ENCODE data around the gene MARK4. TPM values are rescaled to one million over a fixed set of nuclear protein-coding genes. Genes with fewer than 3 reads are reported as not detected.

MARK4 gene
- total RNA-seq, 2 donors from 2014 or later = 24.3 to 120 TPM

GRCh38 chr19:45217957-45218334, 33.1 kb upstream of the MARK4 start:
- intact Hi-C loops (cut with DNase I) = no loop called here
- Histone ChIP-seq H3K9me3 (no peaks in the 10 kb centered on the region), H3K27me3 (replicated peaks; ENCODE audit: insufficient read depth) (no peaks in the 10 kb centered on the region), H3K27ac (no peak overlapping the region), H3K36me3 (no peaks in the 10 kb centered on the region), H3K4me3 (no peak overlapping the region), H3K4me1 (replicated peaks) (no peaks in the 10 kb centered on the region)
- WGBS = 50% methylated on average over 14 of the region's 14 CpGs
- TF ChIP-seq POLR2AphosphoS5 (IDR thresholded peaks at IDR 0.05) = no peak
- TF ChIP-seq, protein P1, sequence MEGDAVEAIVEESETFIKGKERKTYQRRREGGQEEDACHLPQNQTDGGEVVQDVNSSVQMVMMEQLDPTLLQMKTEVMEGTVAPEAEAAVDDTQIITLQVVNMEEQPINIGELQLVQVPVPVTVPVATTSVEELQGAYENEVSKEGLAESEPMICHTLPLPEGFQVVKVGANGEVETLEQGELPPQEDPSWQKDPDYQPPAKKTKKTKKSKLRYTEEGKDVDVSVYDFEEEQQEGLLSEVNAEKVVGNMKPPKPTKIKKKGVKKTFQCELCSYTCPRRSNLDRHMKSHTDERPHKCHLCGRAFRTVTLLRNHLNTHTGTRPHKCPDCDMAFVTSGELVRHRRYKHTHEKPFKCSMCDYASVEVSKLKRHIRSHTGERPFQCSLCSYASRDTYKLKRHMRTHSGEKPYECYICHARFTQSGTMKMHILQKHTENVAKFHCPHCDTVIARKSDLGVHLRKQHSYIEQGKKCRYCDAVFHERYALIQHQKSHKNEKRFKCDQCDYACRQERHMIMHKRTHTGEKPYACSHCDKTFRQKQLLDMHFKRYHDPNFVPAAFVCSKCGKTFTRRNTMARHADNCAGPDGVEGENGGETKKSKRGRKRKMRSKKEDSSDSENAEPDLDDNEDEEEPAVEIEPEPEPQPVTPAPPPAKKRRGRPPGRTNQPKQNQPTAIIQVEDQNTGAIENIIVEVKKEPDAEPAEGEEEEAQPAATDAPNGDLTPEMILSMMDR (IDR thresholded peaks at IDR 0.05) = no peak
- no peak for TF ChIP-seq POLR2A (IDR thresholded peaks at IDR 0.05)
- no peak for DNase-seq (ENCODE audit: low spot score)

- no peaks in the 10 kb centered on the region for H3K4me1 ChIP-seq (replicated peaks)
- TF ChIP-seq, protein P1 (IDR thresholded peaks at IDR 0.05) = no peak
- TF ChIP-seq POLR2AphosphoS5 (IDR thresholded peaks at IDR 0.05) (no peak), POLR2A (IDR thresholded peaks at IDR 0.05) (no peak)
- H3K27me3 ChIP-seq (replicated peaks; ENCODE audit: insufficient read depth) = no peaks in the 10 kb centered on the region
- H3K27ac ChIP-seq = no peak overlapping the region
- H3K9me3 ChIP-seq = no peaks in the 10 kb centered on the region
- WGBS = 57% methylated on average over 4 of the region's 4 CpGs
- intact Hi-C loops (cut with DNase I) = no loop called here
- DNase-seq (ENCODE audit: low spot score) = no peak
- H3K36me3 ChIP-seq = no peaks in the 10 kb centered on the region
- H3K4me3 ChIP-seq = no peak overlapping the region
Observed at GRCh38 chr19:45218426-45218825, 32.6 kb upstream of the MARK4 start.

DNA sequence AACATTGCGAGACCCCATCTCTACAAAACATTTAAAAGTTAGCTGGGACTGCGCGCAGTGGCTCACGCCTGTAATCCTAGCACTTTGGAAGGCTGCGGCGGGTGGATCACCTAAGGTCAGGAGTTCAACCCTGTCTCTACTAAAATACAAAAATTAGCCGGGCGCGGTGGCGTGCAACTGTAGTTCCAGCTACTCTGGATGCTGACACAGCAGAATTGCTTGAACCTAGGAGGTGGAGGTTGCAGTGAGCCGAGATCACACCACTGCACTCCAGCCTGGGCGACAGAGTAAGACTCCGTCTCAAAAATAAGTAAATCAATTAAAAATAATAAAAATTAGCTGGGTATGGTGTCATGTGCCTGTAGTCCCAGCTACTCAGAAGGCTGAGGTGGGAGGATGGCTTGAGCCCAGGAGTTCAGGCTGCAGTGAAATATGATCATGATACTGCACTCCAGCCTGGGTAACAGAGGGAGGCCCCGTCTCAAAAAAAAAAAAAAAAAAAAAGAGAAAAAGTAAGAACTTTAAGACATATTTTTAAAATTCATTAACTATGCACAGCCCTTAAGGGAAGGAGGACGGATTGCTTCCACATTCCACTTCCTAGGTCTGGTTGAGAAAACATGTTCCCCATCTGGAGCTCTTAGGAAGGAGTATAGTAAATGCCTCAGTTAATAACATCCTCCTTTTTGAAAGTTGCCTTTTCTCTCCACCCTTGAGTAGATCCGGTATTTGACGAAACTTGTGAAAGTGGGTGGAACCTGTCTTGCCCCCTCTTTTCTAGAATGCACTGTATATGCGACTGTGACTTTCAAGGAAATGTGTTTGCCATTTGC, 31.9 kb upstream of the MARK4 start:
- 67% methylated on average over 18 of the region's 18 CpGs for WGBS
- no peaks in the 10 kb centered on the region for H3K4me1 ChIP-seq (replicated peaks)
- TF ChIP-seq, protein P1 (IDR thresholded peaks at IDR 0.05) = no peak
- TF ChIP-seq POLR2A (IDR thresholded peaks at IDR 0.05) = no peak
- TF ChIP-seq POLR2AphosphoS5 (IDR thresholded peaks at IDR 0.05) = no peak
- H3K27ac ChIP-seq = no peak overlapping the region
- no peak overlapping the region for H3K4me3 ChIP-seq
- no peaks in the 10 kb centered on the region for H3K27me3 ChIP-seq (replicated peaks; ENCODE audit: insufficient read depth)
- intact Hi-C loops (cut with DNase I) = no loop called here
- no peaks in the 10 kb centered on the region for H3K36me3 ChIP-seq
- no peak for DNase-seq (ENCODE audit: low spot score)
- no peaks in the 10 kb centered on the region for H3K9me3 ChIP-seq

GRCh38 chr19:45222724-45223123, 28.3 kb upstream of the MARK4 start:
- Histone ChIP-seq H3K27ac (no peak overlapping the region), H3K4me3 (no peak overlapping the region), H3K27me3 (replicated peaks; ENCODE audit: insufficient read depth) (no peaks in the 10 kb centered on the region), H3K4me1 (replicated peaks) (no peaks in the 10 kb centered on the region), H3K9me3 (no peaks in the 10 kb centered on the region), H3K36me3 (no peaks in the 10 kb centered on the region)
- WGBS = 74% methylated on average over 6 of the region's 6 CpGs
- TF ChIP-seq POLR2AphosphoS5 (IDR thresholded peaks at IDR 0.05) (no peak), POLR2A (IDR thresholded peaks at IDR 0.05) (no peak)
- TF ChIP-seq, protein P1 (IDR thresholded peaks at IDR 0.05) = no peak
- intact Hi-C loops (cut with DNase I) = no loop called here
- DNase-seq (ENCODE audit: low spot score) = no peak

DNA sequence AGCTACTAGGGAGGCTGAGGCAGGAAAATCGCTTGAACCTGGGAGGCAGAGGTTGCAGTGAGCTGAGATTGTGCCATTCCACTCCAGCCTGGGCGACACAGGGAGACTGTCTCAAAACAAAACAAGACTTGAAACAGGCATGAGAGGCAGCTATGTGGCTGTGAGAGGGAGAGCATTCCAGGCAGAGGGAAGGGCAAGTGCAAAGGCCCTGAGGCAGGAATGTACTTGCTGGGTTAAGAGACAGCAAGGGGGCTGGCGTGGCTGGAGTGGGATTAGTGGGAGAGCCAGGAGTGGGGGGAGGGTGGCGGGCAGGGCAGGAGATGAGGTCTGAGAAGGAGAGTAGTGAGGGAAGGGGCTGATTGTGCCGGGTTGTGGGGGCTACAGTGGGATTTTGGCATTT, 27.2 kb upstream of the MARK4 start:
- H3K36me3 ChIP-seq = no peaks in the 10 kb centered on the region
- H3K4me1 ChIP-seq (replicated peaks) = no peaks in the 10 kb centered on the region
- intact Hi-C loops (cut with DNase I) = no loop called here
- no peak for TF ChIP-seq POLR2A (IDR thresholded peaks at IDR 0.05)
- no peak for TF ChIP-seq POLR2AphosphoS5 (IDR thresholded peaks at IDR 0.05)
- TF ChIP-seq, protein P1 (IDR thresholded peaks at IDR 0.05) = no peak
- H3K4me3 ChIP-seq = no peak overlapping the region
- no peaks in the 10 kb centered on the region for H3K9me3 ChIP-seq
- DNase-seq (ENCODE audit: low spot score) = no peak
- WGBS = 95% methylated on average over 5 of the region's 5 CpGs
- H3K27ac ChIP-seq = no peak overlapping the region
- H3K27me3 ChIP-seq (replicated peaks; ENCODE audit: insufficient read depth) = no peaks in the 10 kb centered on the region
